Stimulated activated CD4-positive, alpha-beta T cell treated with anti-CD3 and anti-CD28 coated beads, Interleukin-15, amount 100 ng/mL, for 24 hours (primary cell): ENCODE data around the gene RNF151.
A peak's percentile ranks its signal among the peaks of the same experiment; 100 is the strongest.
"Not testable (repeated sequence)": the region's sequence is repeated elsewhere in the genome, so short reads cannot be mapped to it uniquely, and the experiment has no call there.

ENCODE experiments used
- DNase-seq: peaks from one replicate; pipeline ENCODE4 v3.0.0-alpha.2; 2020

The RNF151 gene

GRCh38 chr16:1939833-1940232 is 26.8 kb upstream of the RNF151 start:
- not testable (repeated sequence) for DNase-seq

- DNase-seq = no peak
Observed at GRCh38 chr16:1940273-1941161, 26.1 kb upstream of the RNF151 start.

GRCh38 chr16:1941162-1942046 is 25.3 kb upstream of the RNF151 start:
- DNase-seq = no peak

- peak; percentile 40 for DNase-seq
Observed at GRCh38 chr16:1942047-1942809, 24.4 kb upstream of the RNF151 start.

- DNase-seq = peak; percentile 100
Observed at GRCh38 chr16:1942810-1943726, 23.6 kb upstream of the RNF151 start, which contains the start of gene MSRB1. TSS of gene MSRB1 (minus strand) at chr16:1943199. CDS start at chr16:1943156, 43 bp downstream.

GRCh38 chr16:1944612-1945199 is 21.9 kb upstream of the RNF151 start:
- DNase-seq = no peak

- DNase-seq = no peak
Observed at GRCh38 chr16:1945559-1946391, 20.9 kb upstream of the RNF151 start.

- DNase-seq = no peak
Observed at GRCh38 chr16:1946495-1947368, 19.9 kb upstream of the RNF151 start.

- DNase-seq = no peak
Observed at GRCh38 chr16:1947369-1947670, 19.3 kb upstream of the RNF151 start.

- DNase-seq = no peak
Observed at GRCh38 chr16:1949507-1949906, 17.1 kb upstream of the RNF151 start.

- DNase-seq = no peak
Observed at GRCh38 chr16:1950047-1950446, 16.6 kb upstream of the RNF151 start.

- no peak for DNase-seq
Observed at GRCh38 chr16:1950559-1950958, 16.1 kb upstream of the RNF151 start.

GRCh38 chr16:1953734-1954133 is 12.9 kb upstream of the RNF151 start:
- no peak for DNase-seq

GRCh38 chr16:1957434-1958142 is 9.1 kb upstream of the RNF151 start:
- DNase-seq = not testable (repeated sequence)

GRCh38 chr16:1958143-1958491 is 8.5 kb upstream of the RNF151 start:
- DNase-seq = not testable (repeated sequence)

GRCh38 chr16:1958715-1959268 is 7.9 kb upstream of the RNF151 start:
- DNase-seq = no peak

GRCh38 chr16:1959269-1960039 is 7.2 kb upstream of the RNF151 start, which contains the start of gene NDUFB10:
TSS of gene NDUFB10 (plus strand) at chr16:1959538. CDS start at chr16:1959625, 87 bp downstream.
- peak; percentile 96 for DNase-seq
